K562 (cell line): Measurements from ENCODE around the gene CDKN2C. TPM values are rescaled to one million over a fixed set of nuclear protein-coding genes. Genes with fewer than 3 reads are reported as not detected.
A peak's percentile ranks its signal among the peaks of the same experiment; 100 is the strongest.

Experiments
- ARID2 ChIP-seq: fragments of 450-650 bp; IDR thresholded peaks from 2 replicates; pipeline ENCODE4 v1.6.1; 2017; ENCODE audit warnings: antibody characterized with exemption, mild to moderate bottlenecking
- BHLHE40 ChIP-seq: IDR thresholded peaks from 2 replicates; pipeline ENCODE4 v1.6.1; 2011; ENCODE audit warnings: low read length, improper control_type of control experiment
- CREM ChIP-seq: IDR thresholded peaks from 2 replicates; pipeline ENCODE4 v1.6.1; 2014; ENCODE audit warnings: antibody characterized with exemption, low read depth
- DNMT1 ChIP-seq: fragments of 450-650 bp; IDR thresholded peaks from 2 replicates; pipeline ENCODE4 v1.6.1; 2016; ENCODE audit warnings: antibody characterized with exemption, mild to moderate bottlenecking
- DPF2 ChIP-seq: fragments of 450-650 bp; IDR thresholded peaks from 2 replicates; pipeline ENCODE4 v1.6.1; 2016
- FOXM1 ChIP-seq, 2 experiments: fragments of 450-650 bp in 1 of 2; sonication (generic) in 1 of 2; formaldehyde crosslinking in 1 of 2; IDR thresholded peaks; 2 replicates each; pipeline versions ENCODE4 v1.6.1 to v1.9.0; 2017 to 2022; ENCODE audit warnings: low read depth in 2 of 2, mild to moderate bottlenecking in 2 of 2, missing genetic modification reagents in 1 of 2, moderate library complexity in 1 of 2
- GATAD2A ChIP-seq: fragments of 450-650 bp; IDR thresholded peaks from 2 replicates; pipeline ENCODE4 v1.6.1; 2017
- HCFC1 ChIP-seq: IDR thresholded peaks from 2 replicates; pipeline ENCODE4 v1.6.1; 2012; ENCODE audit warnings: low read depth, low read length, improper control_type of control experiment
- HMG20A ChIP-seq: fragments of 450-650 bp; formaldehyde crosslinking; conservative IDR thresholded peaks from 2 replicates; pipeline ENCODE4 v1.4.0; 2020; ENCODE audit warnings: mild to moderate bottlenecking, mixed read lengths
- NCOR1 ChIP-seq: fragments of 450-650 bp; IDR thresholded peaks from 2 replicates; pipeline ENCODE4 v1.6.1; 2016; ENCODE audit warnings: mild to moderate bottlenecking, moderate library complexity
- PHF8 ChIP-seq: fragments of 200-600 bp; sonication (generic); IDR thresholded peaks from 2 replicates; pipeline ENCODE4 v1.6.1; 2012; ENCODE audit warnings: mixed run types, mild to moderate bottlenecking, inconsistent platforms, low read length, moderate library complexity, borderline replicate concordance
- ZBED1 ChIP-seq: IDR thresholded peaks from 2 replicates; pipeline ENCODE4 v1.6.1; 2014
- ZNF143 ChIP-seq: sonication (generic); formaldehyde crosslinking; IDR thresholded peaks from 2 replicates; pipeline ENCODE4 v1.9.0; 2022; ENCODE audit warnings: mild to moderate bottlenecking, missing genetic modification reagents
- ZNF316 ChIP-seq: fragments of 450-650 bp; IDR thresholded peaks from 2 replicates; pipeline ENCODE4 v1.6.1; 2016
- ZNF408 ChIP-seq: fragments of 250-450 bp; sonication (Bioruptor Pico); IDR thresholded peaks from 2 replicates; pipeline ENCODE4 v1.4.0; 2020; ENCODE audit warnings: low read depth, mild to moderate bottlenecking, moderate library complexity
- ZNF584 ChIP-seq: fragments of 200-800 bp; sonication (Bioruptor generic); IDR thresholded peaks from 2 replicates; pipeline ENCODE4 v1.6.1; 2016; ENCODE audit warnings: low read depth, mild to moderate bottlenecking, missing genetic modification characterization, missing compliant biosample characterization
- polyA plus RNA-seq, 8 experiments: library from polyadenylated mRNA; depleted of rRNA in 4 of 8; stranded (reverse) in 5 of 8; unstranded in 3 of 8; fragments of >200 nt; fragmentation: Nextera tagmentation in 2 of 8; fragmentation: Illumina TruSeq in 1 of 8; extraction: Ambion mirVana in 2 of 8; extraction: Trizol in 1 of 8; gene quantifications; 2 replicates each; pipeline versions ENCODE4 v1.2.1 to v1.2.3, GENCODE V29; 2011 to 2014; ENCODE audit warnings: inconsistent platforms in 1 of 8, missing spikeins in 1 of 8
- total RNA-seq, 7 experiments: library from RNA; depleted of rRNA in 6 of 7; stranded (reverse); fragments of >200 nt in 6 of 7; fragmentation: Illumina TruSeq in 2 of 7; extraction: Trizol in 2 of 7; gene quantifications; 2 replicates each; pipeline versions ENCODE4 v1.2.1 to v1.2.3, GENCODE V29; 2011 to 2021; ENCODE audit warnings: low replicate concordance in 1 of 7
- TF ChIP-seq, protein P1 (sequence below): sonication (generic); formaldehyde crosslinking; IDR thresholded peaks from 2 replicates; pipeline ENCODE4 v1.8.0; 2023; ENCODE audit warnings: missing genetic modification reagents, mild to moderate bottlenecking, borderline replicate concordance
- TF ChIP-seq, protein P2 (sequence below): fragments of 250-450 bp; sonication (Bioruptor Pico); IDR thresholded peaks from 2 replicates; pipeline ENCODE4 v1.5.0; 2020; ENCODE audit warnings: mild to moderate bottlenecking
- TF ChIP-seq, protein P3 (sequence below): fragments of 450-650 bp; IDR thresholded peaks from 2 replicates; pipeline ENCODE4 v1.6.1; 2016; ENCODE audit warnings: mild to moderate bottlenecking
- TF ChIP-seq, protein P4 (sequence below): sonication (generic); formaldehyde crosslinking; IDR thresholded peaks from 2 replicates; pipeline ENCODE4 v1.8.0; 2022; ENCODE audit warnings: mild to moderate bottlenecking, low read depth, missing genetic modification reagents

CDKN2C gene
- total and polyA plus RNA-seq, 9 of the 15 experiments (the other 6 are each of a cell fraction or from before 2014, with no cell fraction given), result 11.9 to 74.3 (median 45.9) TPM

DNA sequence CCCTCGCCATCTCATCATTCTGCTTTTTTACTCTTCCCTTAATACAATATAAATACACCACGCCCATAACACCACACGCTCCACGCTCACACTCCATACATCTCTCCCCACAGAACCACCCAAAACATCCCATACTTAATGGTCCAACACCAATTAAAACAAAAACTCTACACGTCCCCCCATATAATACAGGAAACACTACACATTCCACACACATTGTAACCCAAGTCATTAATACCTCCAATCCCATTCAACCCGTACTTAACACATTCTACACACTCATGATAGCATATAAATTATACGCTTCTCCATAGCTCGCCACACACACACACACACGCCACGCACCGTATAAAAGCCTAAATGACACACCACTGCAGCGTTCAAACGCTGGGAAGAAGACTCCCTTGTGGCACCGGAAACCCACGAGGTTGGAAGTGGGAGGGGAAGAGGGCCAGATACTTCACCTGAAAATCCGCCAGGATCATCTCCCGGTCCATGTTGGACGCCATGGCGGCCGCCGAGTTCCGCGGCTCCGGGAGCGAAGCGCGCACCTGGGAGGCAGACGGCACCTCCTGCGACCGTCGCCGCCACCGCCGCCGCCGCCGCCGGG lies 10.6 kb upstream of the CDKN2C start (continued):
- TF ChIP-seq, protein P1, sequence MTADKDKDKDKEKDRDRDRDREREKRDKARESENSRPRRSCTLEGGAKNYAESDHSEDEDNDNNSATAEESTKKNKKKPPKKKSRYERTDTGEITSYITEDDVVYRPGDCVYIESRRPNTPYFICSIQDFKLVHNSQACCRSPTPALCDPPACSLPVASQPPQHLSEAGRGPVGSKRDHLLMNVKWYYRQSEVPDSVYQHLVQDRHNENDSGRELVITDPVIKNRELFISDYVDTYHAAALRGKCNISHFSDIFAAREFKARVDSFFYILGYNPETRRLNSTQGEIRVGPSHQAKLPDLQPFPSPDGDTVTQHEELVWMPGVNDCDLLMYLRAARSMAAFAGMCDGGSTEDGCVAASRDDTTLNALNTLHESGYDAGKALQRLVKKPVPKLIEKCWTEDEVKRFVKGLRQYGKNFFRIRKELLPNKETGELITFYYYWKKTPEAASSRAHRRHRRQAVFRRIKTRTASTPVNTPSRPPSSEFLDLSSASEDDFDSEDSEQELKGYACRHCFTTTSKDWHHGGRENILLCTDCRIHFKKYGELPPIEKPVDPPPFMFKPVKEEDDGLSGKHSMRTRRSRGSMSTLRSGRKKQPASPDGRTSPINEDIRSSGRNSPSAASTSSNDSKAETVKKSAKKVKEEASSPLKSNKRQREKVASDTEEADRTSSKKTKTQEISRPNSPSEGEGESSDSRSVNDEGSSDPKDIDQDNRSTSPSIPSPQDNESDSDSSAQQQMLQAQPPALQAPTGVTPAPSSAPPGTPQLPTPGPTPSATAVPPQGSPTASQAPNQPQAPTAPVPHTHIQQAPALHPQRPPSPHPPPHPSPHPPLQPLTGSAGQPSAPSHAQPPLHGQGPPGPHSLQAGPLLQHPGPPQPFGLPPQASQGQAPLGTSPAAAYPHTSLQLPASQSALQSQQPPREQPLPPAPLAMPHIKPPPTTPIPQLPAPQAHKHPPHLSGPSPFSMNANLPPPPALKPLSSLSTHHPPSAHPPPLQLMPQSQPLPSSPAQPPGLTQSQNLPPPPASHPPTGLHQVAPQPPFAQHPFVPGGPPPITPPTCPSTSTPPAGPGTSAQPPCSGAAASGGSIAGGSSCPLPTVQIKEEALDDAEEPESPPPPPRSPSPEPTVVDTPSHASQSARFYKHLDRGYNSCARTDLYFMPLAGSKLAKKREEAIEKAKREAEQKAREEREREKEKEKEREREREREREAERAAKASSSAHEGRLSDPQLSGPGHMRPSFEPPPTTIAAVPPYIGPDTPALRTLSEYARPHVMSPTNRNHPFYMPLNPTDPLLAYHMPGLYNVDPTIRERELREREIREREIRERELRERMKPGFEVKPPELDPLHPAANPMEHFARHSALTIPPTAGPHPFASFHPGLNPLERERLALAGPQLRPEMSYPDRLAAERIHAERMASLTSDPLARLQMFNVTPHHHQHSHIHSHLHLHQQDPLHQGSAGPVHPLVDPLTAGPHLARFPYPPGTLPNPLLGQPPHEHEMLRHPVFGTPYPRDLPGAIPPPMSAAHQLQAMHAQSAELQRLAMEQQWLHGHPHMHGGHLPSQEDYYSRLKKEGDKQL, result no peak
- TF ChIP-seq, protein P2, sequence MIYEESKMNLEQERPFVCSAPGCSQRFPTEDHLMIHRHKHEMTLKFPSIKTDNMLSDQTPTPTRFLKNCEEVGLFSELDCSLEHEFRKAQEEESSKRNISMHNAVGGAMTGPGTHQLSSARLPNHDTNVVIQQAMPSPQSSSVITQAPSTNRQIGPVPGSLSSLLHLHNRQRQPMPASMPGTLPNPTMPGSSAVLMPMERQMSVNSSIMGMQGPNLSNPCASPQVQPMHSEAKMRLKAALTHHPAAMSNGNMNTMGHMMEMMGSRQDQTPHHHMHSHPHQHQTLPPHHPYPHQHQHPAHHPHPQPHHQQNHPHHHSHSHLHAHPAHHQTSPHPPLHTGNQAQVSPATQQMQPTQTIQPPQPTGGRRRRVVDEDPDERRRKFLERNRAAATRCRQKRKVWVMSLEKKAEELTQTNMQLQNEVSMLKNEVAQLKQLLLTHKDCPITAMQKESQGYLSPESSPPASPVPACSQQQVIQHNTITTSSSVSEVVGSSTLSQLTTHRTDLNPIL, result no peak
- TF ChIP-seq ZNF584 (CRISPR knock-in tag) (no peak), DNMT1 (no peak), DPF2 (peak; percentile 65), ARID2 (peak; percentile 41; the same call in 1 of the 2 replicates), PHF8 (no peak), ZNF143 (CRISPR knock-in tag) (no peak), CREM (no peak), ZNF408 (CRISPR knock-in tag) (no peak), HMG20A (CRISPR knock-in tag) (no peak), ZBED1 (no peak; the same call in 1 of the 2 replicates), HCFC1 (no peak), NCOR1 (no peak), FOXM1 (IDR thresholded peaks at IDR 0.05; ENCODE audit: low read depth) (no peak), FOXM1 (CRISPR knock-in tag; IDR thresholded peaks at IDR 0.05; ENCODE audit: low read depth) (no peak), ZNF316 (peak; percentile 36; the same call in 1 of the 2 replicates), BHLHE40 (no peak), GATAD2A (no peak)
- TF ChIP-seq, protein P3, sequence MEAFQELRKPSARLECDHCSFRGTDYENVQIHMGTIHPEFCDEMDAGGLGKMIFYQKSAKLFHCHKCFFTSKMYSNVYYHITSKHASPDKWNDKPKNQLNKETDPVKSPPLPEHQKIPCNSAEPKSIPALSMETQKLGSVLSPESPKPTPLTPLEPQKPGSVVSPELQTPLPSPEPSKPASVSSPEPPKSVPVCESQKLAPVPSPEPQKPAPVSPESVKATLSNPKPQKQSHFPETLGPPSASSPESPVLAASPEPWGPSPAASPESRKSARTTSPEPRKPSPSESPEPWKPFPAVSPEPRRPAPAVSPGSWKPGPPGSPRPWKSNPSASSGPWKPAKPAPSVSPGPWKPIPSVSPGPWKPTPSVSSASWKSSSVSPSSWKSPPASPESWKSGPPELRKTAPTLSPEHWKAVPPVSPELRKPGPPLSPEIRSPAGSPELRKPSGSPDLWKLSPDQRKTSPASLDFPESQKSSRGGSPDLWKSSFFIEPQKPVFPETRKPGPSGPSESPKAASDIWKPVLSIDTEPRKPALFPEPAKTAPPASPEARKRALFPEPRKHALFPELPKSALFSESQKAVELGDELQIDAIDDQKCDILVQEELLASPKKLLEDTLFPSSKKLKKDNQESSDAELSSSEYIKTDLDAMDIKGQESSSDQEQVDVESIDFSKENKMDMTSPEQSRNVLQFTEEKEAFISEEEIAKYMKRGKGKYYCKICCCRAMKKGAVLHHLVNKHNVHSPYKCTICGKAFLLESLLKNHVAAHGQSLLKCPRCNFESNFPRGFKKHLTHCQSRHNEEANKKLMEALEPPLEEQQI, result no peak
- TF ChIP-seq, protein P4, sequence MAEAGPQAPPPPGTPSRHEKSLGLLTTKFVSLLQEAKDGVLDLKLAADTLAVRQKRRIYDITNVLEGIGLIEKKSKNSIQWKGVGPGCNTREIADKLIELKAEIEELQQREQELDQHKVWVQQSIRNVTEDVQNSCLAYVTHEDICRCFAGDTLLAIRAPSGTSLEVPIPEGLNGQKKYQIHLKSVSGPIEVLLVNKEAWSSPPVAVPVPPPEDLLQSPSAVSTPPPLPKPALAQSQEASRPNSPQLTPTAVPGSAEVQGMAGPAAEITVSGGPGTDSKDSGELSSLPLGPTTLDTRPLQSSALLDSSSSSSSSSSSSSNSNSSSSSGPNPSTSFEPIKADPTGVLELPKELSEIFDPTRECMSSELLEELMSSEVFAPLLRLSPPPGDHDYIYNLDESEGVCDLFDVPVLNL (CRISPR knock-in tag), result no peak
